PC-9 (cell line): ENCODE results near the gene MORN2. TPM values are rescaled to one million over a fixed set of nuclear protein-coding genes. Genes with fewer than 3 reads are reported as not detected.

Experiments
- BruUV-seq: library from RNA; stranded (reverse); fragments of 400-500 nt; replicated peaks from 2 replicates; lab custom pipeline; 2021; lab: Mats Ljungman, UMichigan
- CTCF ChIA-PET: fragments of 300-600 bp; sonication (Branson Sonifier 250); formaldehyde crosslinking; loops from one replicate; lab custom pipeline; 2022; ENCODE audit warnings: antibody characterized with exemption; lab: Charles Lee
- POLR2A ChIA-PET: fragments of 300-600 bp; sonication (Branson Sonifier 250); formaldehyde crosslinking; loops from one replicate; lab custom pipeline; 2022; ENCODE audit warnings: antibody characterized with exemption; ENCODE audit not compliant: unreplicated experiment; lab: Charles Lee
- DNase-seq, 2 experiments: peaks; one replicate each; pipeline versions ENCODE4 v3.0.0 to v3.0.0-alpha.2; 2015 to 2022; ENCODE audit warnings: mixed read lengths in 1 of 2
- H2AFZ ChIP-seq: fragments of 200-600 bp; sonication (generic); 2 replicates; pipeline ENCODE4 v1.8.1; 2017; ENCODE audit warnings: antibody characterized with exemption
- H3F3A ChIP-seq: fragments of 200-600 bp; sonication (generic); 2 replicates; pipeline ENCODE4 v1.8.1; 2017; ENCODE audit warnings: antibody characterized with exemption, mild to moderate bottlenecking, low read depth; ENCODE audit not compliant: insufficient read depth
- H3K27ac ChIP-seq: fragments of 200-600 bp; sonication (generic); 2 replicates; pipeline ENCODE4 v1.6.1; 2016; ENCODE audit warnings: mixed run types
- H3K27me3 ChIP-seq: fragments of 200-600 bp; sonication (generic); 2 replicates; pipeline ENCODE4 v1.6.1; 2016; ENCODE audit warnings: low read depth, mixed run types; ENCODE audit not compliant: insufficient read depth
- H3K36me3 ChIP-seq: fragments of 200-600 bp; sonication (generic); 2 replicates; pipeline ENCODE4 v1.6.1; 2016; ENCODE audit warnings: low read depth, mixed run types
- H3K4me1 ChIP-seq: fragments of 200-600 bp; sonication (generic); replicated peaks from 2 replicates; pipeline ENCODE4 v1.6.1; 2016; ENCODE audit warnings: mixed run types; ENCODE audit not compliant: insufficient read depth
- H3K4me2 ChIP-seq: fragments of 200-600 bp; sonication (generic); 2 replicates; pipeline ENCODE4 v1.6.1; 2017; ENCODE audit warnings: mixed run types
- H3K4me3 ChIP-seq: fragments of 200-600 bp; sonication (generic); 2 replicates; pipeline ENCODE4 v1.6.1; 2016; ENCODE audit warnings: mixed run types
- H3K79me2 ChIP-seq: fragments of 200-600 bp; sonication (generic); 2 replicates; pipeline ENCODE4 v1.6.1; 2017; ENCODE audit warnings: low read depth, mixed run types
- H3K9me2 ChIP-seq: fragments of 200-600 bp; sonication (generic); 2 replicates; pipeline ENCODE4 v1.8.1; 2017; ENCODE audit warnings: mild to moderate bottlenecking; ENCODE audit not compliant: insufficient read depth
- H3K9me3 ChIP-seq: fragments of 200-600 bp; sonication (generic); 2 replicates; pipeline ENCODE4 v1.8.1; 2016; ENCODE audit warnings: low read depth; ENCODE audit not compliant: insufficient read depth
- H4K20me1 ChIP-seq: fragments of 200-600 bp; sonication (generic); 2 replicates; pipeline ENCODE4 v1.8.1; 2017; ENCODE audit not compliant: insufficient read depth
- EZH2 ChIP-seq: fragments of 200-600 bp; sonication (generic); IDR thresholded peaks from 2 replicates; pipeline ENCODE4 v1.8.0; 2017; ENCODE audit warnings: antibody characterized with exemption, low read depth
- intact Hi-C: fragments of 100-400 bp; cut with micrococcal nuclease; formaldehyde crosslinking; loops from one replicate; pipeline ENCODE4 v1.10.0; 2022; ENCODE audit not compliant: unreplicated experiment
- total RNA-seq: library from RNA; stranded (reverse); gene quantifications from 2 replicates; pipeline ENCODE4 v1.2.3, GENCODE V29; 2021
- TF ChIP-seq, protein P1 (sequence below): fragments of 200-600 bp; sonication (generic); conservative IDR thresholded peaks from 2 replicates; pipeline ENCODE4 v1.6.1; 2017; ENCODE audit warnings: mixed run types, antibody characterized with exemption, mild to moderate bottlenecking, moderate library complexity

The MORN2 gene
- total RNA-seq, 1 experiment from 2014 or later: 22.9 TPM

DNA sequence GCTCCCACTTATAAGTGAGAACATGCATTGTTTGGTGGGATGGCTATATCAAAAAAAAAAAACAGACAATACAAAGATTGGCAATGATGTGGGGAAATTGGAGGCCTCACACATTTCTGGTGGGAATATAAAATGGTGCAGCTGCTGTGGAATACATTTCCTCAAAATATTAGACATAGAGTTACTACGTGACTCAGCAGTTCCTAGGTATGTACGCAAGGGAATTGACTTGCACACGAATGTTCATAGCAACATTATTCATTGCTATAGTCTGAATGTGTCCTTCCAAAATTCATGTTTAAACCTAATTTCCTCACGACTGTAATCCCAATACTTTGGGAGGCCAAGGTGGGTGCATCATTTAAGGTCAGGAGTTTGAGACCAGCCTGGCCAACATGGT, 11.6 kb downstream of the MORN2 start:
- intact Hi-C loops: no loop called here
- Histone ChIP-seq H3K27me3 (no peaks in the 10 kb centered on the region), H4K20me1 (no peaks in the 10 kb centered on the region), H3F3A (no peaks in the 10 kb centered on the region), H3K4me1 (no peaks in the 10 kb centered on the region), H3K9me3 (no peaks in the 10 kb centered on the region), H3K4me2 (no peak overlapping the region), H3K4me3 (no peak overlapping the region), H3K9me2 (no peaks in the 10 kb centered on the region), H3K27ac (no peak overlapping the region), H3K36me3 (no peaks in the 10 kb centered on the region), H3K79me2 (no peaks in the 10 kb centered on the region), H2AFZ (no peak overlapping the region)
- ChIA-PET POLR2A (no interaction called here), CTCF (no interaction called here)
- TF ChIP-seq, protein P1, sequence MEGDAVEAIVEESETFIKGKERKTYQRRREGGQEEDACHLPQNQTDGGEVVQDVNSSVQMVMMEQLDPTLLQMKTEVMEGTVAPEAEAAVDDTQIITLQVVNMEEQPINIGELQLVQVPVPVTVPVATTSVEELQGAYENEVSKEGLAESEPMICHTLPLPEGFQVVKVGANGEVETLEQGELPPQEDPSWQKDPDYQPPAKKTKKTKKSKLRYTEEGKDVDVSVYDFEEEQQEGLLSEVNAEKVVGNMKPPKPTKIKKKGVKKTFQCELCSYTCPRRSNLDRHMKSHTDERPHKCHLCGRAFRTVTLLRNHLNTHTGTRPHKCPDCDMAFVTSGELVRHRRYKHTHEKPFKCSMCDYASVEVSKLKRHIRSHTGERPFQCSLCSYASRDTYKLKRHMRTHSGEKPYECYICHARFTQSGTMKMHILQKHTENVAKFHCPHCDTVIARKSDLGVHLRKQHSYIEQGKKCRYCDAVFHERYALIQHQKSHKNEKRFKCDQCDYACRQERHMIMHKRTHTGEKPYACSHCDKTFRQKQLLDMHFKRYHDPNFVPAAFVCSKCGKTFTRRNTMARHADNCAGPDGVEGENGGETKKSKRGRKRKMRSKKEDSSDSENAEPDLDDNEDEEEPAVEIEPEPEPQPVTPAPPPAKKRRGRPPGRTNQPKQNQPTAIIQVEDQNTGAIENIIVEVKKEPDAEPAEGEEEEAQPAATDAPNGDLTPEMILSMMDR: no peak
- no peak for TF ChIP-seq EZH2
- DNase-seq: no peak
- no TSS peak for BruUV-seq

DNA sequence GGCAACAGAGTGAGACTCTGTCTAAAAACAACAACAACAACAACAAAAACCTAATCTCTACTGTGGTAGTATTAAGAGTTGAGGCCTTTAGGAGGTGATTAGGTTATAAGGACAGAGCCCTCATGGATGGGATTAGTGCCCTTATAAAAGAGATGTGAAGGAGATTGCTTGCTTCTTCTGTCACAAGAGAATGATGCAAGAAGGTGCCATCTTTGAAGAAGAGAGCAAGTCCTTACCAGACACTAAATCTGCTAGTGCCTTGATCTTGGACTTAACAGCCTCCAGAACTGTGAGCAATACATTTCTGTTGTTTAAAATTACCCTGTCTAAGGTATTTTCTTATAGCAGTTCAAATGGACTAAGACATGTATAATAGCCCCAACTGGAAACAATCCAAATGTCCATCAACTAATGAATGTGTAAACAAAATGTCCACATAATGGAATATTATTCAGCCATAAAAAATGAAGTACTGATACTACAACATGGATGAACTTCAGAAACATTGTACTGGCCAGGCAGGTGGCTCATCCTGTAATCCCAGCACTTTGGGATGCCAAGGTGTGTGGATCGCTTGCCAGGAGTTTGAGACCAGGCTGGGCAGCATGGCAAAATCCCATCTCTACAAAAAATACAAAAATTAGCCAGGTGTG, 12.3 kb downstream of the MORN2 start:
- Histone ChIP-seq H3K4me2 (no peak overlapping the region), H3K4me1 (no peaks in the 10 kb centered on the region), H3K27me3 (no peaks in the 10 kb centered on the region), H3K9me3 (no peaks in the 10 kb centered on the region), H3K9me2 (no peaks in the 10 kb centered on the region), H3K79me2 (no peaks in the 10 kb centered on the region), H3K27ac (no peak overlapping the region), H4K20me1 (no peaks in the 10 kb centered on the region), H3K36me3 (no peaks in the 10 kb centered on the region), H3F3A (no peaks in the 10 kb centered on the region), H2AFZ (no peak overlapping the region), H3K4me3 (no peak overlapping the region)
- intact Hi-C loops: no loop called here
- no peak for DNase-seq
- ChIA-PET POLR2A (no interaction called here), CTCF (no interaction called here)
- TF ChIP-seq, protein P1: no peak
- TF ChIP-seq EZH2: no peak
- no TSS peak for BruUV-seq

DNA sequence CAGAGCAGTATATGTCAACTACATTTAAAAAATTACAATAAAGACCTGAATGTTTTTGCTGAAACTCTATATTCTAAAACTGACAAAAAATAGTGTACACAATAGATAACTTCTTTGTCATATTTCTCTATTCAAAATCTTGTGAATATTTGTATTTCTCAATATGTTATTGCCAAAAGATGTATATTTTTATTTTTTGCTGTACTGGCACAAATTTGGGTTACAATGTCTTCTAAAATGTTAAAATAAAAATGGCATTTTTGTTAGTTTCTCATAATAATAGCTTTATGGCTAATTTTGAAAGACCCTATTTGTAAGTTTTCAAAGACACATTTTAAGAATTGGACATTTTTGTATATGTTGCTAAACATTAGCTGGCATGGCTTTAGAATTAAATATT, 13.3 kb downstream of the MORN2 start:
- TF ChIP-seq EZH2: no peak
- TF ChIP-seq, protein P1: no peak
- H3K4me1 ChIP-seq: no peaks in the 10 kb centered on the region
- BruUV-seq: no TSS peak

More for the DNA sequence above, 13.3 kb downstream of the MORN2 start:
- H3K9me3 ChIP-seq: no peaks in the 10 kb centered on the region
- no peak overlapping the region for H3K27ac ChIP-seq
- H2AFZ ChIP-seq: no peak overlapping the region
- H3K4me3 ChIP-seq: no peak overlapping the region
- intact Hi-C loops: no loop called here
- no peaks in the 10 kb centered on the region for H3K27me3 ChIP-seq
- no peaks in the 10 kb centered on the region for H4K20me1 ChIP-seq
- no peak for DNase-seq
- ChIA-PET CTCF (no interaction called here), POLR2A (no interaction called here)
- no peak overlapping the region for H3K4me2 ChIP-seq
- H3K9me2 ChIP-seq: no peaks in the 10 kb centered on the region
- no peaks in the 10 kb centered on the region for H3K36me3 ChIP-seq
- H3K79me2 ChIP-seq: no peaks in the 10 kb centered on the region
- H3F3A ChIP-seq: no peaks in the 10 kb centered on the region
